GM10266 (cell line): ENCODE results near the gene APBA1.

Experiments used
- DNase-seq: peaks from one replicate; pipeline ENCODE4 v3.0.0; 2012; ENCODE audit errors: extremely low spot score
- TF ChIP-seq, protein P1 (sequence below): IDR thresholded peaks from 2 replicates; pipeline ENCODE4 v1.5.1; 2012; ENCODE audit warnings: mild to moderate bottlenecking, low read depth; ENCODE audit not compliant: control insufficient read depth, insufficient read depth; ENCODE audit errors: missing control alignments

APBA1 gene

GRCh38 chr9:69377981-69378380, 294.2 kb downstream of the APBA1 start:
- no peak for DNase-seq

More at GRCh38 chr9:69377981-69378380, 294.2 kb downstream of the APBA1 start:
- TF ChIP-seq, protein P1, sequence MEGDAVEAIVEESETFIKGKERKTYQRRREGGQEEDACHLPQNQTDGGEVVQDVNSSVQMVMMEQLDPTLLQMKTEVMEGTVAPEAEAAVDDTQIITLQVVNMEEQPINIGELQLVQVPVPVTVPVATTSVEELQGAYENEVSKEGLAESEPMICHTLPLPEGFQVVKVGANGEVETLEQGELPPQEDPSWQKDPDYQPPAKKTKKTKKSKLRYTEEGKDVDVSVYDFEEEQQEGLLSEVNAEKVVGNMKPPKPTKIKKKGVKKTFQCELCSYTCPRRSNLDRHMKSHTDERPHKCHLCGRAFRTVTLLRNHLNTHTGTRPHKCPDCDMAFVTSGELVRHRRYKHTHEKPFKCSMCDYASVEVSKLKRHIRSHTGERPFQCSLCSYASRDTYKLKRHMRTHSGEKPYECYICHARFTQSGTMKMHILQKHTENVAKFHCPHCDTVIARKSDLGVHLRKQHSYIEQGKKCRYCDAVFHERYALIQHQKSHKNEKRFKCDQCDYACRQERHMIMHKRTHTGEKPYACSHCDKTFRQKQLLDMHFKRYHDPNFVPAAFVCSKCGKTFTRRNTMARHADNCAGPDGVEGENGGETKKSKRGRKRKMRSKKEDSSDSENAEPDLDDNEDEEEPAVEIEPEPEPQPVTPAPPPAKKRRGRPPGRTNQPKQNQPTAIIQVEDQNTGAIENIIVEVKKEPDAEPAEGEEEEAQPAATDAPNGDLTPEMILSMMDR = no peak
